MM.1S (cell line): ENCODE data around the gene NPPA.

Source experiments
- CTCF ChIP-seq: fragments of 300-600 bp; sonication (generic); IDR thresholded peaks from 2 replicates; pipeline ENCODE4 v1.5.1; 2016; ENCODE audit warnings: antibody characterized with exemption, low read length, mixed read lengths
- EZH2 ChIP-seq: fragments of 300-600 bp; sonication (generic); optimal IDR thresholded peaks from 2 replicates; pipeline ENCODE3; 2017; ENCODE audit warnings: low read depth, mild to moderate bottlenecking, antibody characterized with exemption, low read length, mixed read lengths
- EZH2phosphoT487 ChIP-seq: fragments of 300-600 bp; sonication (generic); IDR thresholded peaks from 2 replicates; pipeline ENCODE4 v1.6.1; 2018; ENCODE audit warnings: antibody characterized with exemption, low read length

GRCh38 chr1:11800756-11801433, 46.7 kb downstream of the NPPA start:
- TF ChIP-seq CTCF, result no peak
- no peak for TF ChIP-seq EZH2
- no peak for TF ChIP-seq EZH2phosphoT487
